HG03066 (cell line): Measurements from ENCODE around the gene SLK.

Experiments used
- ATAC-seq: cut with Tn5 transposase; IDR thresholded peaks from one replicate; pipeline ENCODE4 v1.9.1; 2021; ENCODE audit warnings: low read depth; ENCODE audit not compliant: unreplicated experiment

Gene SLK

DNA sequence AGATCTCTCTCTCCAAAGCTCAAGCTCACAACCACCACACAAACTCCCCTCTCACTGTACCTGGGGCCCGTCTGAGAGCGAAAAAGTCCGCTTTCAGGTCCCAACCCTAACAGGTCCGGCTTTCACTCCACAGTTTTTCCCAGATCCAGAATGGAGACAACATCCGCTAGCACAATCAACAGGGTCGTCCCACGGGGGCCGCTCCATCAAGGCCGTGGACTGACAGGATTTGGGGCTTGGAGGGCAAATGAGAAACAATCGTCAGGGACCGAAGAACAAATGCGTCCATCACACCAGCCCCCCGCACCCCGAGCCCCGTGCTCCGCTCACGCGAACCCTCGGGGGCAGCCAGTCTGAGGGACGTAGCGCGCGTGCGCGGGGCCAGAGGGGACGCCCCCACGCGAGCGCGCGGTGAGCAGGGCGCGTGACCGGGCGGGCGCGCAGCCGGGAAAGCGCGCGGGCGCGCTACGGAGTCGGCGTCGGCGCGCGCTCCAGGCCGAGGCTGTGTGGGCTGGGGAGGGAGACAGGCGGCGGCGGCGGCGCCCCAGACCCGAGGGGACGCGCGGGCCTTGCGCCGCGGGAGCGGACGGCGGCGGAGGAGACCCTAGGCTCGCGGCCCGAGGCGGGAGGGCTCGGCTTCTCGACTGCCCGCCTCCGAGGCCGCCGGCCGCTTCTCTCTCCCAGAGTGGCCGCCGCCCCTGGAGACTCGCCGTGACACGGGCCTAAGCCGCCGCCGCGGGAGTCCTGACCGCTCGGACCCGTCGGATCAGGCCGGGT is at the start of gene SLK:
TSS of gene SLK (plus strand) at position 470 of the 777 bp plus-strand sequence. CDS start 606 bp downstream, outside the sequence.
- ATAC-seq = peak; percentile 72

DNA sequence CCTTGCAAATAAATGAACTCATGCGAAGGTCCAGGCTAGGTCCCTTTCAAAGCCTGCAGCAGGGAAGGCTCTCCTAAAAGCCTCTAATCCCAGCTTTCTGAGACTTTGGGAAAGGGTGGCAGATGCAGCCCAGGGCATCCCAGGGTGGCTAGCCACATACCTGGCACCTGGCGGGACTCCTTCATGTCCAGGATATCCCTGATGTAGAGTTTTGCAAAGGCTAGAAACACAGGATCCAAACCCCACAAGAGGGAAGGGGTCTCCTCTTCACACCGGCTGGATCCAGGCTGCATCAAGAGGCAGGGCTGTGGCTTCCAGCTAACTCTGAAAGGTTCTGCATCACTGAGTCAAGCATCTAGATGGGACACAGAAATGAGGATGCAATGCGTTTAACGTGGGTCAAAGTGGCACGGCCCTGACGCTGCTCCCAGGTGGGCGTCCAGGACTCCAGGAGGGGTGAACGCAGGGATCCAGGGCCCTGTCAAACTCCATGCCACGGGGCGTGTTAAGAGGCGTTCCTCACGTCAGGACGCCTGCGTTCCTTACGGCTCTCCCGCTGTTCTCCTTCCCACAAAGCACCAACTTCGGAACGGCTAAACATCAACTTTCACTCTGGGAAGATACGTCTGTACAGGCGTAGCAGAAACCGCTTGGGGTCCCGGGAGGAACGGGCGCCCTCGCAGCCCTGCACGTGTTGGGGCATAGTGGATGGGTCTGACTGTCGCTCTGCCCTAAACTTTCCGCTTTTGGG is 49.5 kb upstream of the SLK start:
- peak; percentile 2 for ATAC-seq

DNA sequence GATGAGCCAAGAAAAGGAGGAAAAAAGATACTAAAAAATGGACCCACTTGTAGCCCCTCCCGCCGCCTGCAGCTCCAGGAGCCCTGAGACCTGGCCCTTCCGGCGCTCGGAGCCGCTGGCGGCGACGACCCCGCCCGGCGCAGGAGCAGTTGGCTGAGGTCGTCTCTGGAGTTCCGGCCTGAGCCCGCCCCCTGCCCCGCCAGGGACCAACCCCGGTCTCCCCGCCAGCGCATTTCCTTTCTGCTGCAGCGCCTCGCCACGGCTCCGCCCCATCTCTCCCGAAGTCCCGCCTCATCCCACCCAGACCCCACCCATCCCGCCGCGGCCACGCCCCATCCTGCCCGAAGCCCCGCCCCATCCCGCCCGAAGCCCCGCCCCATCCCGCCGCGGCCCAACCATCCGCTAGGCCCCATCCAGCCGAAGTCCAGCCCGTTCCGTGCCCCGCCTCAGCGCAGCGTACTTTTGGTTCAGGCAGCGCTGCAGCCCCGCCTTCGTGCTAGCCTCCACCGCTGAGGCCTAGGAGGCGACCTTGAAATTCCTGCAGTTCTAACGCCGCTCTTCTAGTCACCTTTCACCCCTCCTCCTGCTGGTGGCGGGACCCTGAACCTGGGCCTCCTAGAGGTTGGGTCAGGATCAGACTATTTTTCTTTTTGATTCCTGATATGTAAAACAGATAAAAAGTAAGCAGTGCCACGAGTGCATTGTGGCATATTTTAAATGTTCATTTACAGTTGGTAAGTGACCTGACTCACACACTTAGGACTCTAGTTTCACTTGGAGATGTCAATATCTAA is 48.7 kb upstream of the SLK start, which contains the start of gene STN1:
TSS of gene STN1 (minus strand) at position 132 of the 794 bp plus-strand sequence. CDS start 590 bp downstream, outside the sequence.
- peak; percentile 91 for ATAC-seq

DNA sequence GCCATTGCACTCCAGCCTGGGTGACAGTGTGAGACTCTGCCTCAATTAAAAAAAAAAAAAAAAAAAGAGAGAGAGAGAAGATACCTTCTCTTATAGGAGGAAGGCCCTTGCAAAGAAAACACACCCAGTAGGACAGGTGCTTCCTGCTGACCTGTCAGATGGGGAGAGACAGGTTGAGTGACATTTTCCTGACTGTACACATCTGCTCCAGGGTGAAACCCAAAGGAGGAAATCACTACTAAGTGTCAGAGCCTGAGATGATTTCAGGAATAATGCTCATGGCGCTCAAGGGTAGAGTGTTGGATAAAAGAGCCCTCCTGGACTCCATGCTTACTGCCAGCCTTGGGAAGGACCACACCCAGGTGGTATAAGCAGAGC is 47.3 kb upstream of the SLK start:
- no peak for ATAC-seq

DNA sequence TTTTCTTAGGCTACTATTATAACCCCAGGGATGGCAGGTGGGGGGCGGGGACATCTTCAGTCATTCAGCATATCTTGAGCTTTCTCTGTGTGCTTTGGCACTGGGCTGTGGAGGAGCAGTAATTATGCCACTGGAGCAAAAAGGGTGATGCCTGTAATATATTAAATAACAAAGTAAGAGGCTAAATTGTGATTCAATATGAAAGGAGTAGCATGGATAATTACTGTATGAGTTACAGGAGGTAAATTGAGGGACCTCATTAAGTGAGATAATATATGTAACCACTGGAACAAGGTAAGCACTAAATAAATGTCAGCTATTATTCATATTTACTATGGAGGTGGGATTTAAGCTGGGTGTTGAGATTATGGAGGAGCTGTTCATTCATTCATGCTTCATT is 45.7 kb upstream of the SLK start:
- ATAC-seq = no peak

DNA sequence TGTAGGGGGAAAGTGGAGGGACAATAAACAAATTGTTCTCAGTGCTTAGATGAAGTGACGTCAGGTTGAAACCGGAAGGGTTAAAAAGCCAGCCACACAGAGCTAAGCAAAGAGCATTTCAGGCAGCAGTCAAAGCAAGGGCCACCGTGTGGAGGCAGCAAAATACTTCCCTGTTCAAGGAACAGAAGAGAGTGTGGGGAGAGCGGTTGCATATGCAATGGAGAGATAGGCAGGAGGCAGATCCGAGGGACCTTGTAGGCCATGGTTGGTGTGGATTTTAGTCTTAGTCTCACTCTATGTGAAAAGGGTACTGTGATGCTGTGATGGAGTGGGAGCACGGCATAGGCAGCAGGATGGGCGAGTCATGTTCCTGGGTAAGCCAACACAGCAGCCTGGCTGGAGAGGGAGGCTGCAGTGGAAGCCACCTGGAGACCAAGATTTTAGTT is 45.2 kb upstream of the SLK start:
- ATAC-seq = no peak

DNA sequence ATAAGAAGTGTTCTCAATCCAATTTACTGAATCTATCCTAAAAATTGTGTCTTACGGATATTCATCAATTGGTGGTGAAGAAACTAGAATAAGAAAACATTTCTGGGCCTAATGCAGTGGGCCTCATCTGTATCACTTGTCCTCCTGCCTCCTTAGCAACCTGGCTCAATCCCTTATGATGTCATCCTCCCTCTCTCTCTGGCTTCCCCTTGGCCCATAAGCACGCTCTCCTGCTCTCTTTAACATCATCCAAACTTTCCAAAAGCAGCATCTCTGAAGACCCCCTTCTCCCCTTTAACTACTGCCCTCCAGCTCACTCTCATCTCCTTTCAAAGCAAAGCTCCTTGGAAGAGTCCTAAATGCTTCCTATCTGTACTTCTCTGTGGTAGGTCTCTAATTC is 44.3 kb upstream of the SLK start:
- ATAC-seq = no peak

DNA sequence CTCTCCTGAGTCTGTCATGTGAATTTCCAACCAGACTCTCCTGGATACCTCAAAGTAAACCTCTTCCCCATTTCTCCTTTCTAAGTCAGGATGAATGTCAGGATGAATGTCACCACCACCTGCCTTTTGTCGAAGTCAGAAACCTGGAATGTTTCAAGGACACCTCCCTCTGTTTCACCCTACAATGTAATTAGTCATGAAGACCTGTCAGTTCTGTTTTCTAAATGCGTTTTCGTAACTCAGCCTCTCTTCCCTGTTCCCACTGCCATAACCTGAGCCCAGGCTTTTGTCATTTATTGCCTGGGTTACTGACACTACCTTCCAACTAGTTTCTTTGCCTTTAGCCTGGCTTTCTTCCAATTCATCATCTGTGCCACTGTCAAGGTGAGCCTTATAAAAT is 43.4 kb upstream of the SLK start:
- no peak for ATAC-seq

DNA sequence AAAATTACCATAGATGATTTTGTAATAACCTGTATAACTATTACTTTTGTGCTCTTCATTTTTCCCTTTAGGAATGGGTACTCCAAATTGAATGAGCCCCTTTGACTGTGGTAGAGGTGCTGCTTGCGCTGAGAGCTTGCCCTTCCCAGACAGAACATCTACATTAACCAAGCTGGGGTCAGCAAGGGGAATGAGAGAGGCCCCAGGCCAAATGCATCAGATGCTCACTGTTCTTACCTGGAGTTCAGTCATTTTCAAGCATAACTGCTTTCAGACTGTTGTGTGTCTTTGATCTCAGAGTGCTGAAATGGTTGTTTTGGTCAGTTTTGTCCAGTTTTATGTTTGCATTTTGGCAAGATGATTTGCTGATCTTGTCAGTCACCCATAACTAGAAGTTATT is 41.3 kb upstream of the SLK start:
- no peak for ATAC-seq

DNA sequence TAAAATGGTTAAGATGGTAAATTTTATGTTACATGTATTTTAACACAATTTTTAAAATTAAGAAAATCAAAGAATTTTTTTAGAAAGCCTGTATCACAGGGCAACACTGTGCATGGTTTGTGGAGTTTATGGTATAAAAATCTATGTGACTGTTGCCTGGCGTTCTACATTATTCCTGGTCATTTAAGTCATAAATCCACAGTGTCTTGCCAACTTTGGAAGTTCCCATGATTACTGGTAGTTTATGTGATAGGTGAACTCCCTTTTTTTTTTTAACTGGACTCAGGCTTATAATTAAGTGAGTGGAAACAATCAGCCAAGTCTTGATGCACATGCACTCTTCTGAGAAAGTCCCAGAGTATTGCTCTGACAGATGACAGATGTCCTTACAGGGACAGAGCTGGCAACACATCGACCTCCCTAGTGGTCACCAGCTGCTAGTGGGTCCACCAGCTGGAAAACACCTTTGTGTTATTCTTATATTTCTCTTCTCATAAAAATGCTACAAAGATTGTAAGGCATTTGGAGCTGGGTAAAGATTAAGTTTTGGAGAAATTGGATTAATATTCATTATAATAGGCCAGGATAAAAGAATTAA is 40.1 kb upstream of the SLK start:
- ATAC-seq = no peak

DNA sequence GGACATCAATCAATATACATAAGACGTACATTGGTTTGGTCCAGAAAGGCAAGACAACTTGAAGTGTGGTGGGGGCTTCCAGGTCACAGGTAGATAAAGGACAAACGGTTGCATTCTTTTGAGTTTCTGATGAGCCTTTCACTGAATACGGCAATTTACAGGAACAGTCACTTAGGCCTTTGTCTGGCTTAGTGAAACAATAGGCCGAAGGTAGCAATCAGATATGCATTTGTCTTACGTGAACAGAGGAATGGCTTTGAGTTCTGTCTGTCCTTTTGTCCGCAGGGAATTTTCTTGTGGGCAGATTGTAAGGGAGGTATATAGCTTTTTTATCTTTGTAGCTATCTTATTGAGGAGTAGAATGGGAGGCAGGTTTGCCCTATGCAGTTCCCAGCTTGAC is 38.2 kb upstream of the SLK start:
- no peak for ATAC-seq

DNA sequence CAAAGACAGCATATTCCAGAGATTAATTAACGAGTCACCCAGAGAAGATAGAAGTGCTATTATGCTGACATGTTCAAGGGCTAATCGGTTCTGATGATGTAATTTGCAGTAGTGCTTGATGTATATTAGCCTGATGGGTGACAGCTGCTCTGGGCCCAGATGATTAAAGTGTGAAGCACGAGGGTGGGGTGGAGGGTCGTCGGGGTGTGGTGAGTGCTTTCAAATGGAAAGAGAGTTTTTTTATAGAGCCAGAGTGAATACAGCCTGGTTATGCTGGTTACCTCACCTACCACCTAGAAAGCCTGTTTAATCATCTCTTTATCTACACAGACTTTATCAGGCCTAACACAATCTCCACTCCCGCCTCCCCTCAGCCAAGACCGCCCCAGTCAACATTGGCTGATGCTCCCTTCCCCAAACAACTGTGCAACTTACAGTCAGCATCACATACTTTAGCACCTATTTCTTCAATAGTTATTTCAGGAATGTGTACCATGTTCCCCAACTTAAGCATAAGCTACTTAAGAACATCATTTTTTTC is 37.5 kb upstream of the SLK start:
- ATAC-seq = no peak

DNA sequence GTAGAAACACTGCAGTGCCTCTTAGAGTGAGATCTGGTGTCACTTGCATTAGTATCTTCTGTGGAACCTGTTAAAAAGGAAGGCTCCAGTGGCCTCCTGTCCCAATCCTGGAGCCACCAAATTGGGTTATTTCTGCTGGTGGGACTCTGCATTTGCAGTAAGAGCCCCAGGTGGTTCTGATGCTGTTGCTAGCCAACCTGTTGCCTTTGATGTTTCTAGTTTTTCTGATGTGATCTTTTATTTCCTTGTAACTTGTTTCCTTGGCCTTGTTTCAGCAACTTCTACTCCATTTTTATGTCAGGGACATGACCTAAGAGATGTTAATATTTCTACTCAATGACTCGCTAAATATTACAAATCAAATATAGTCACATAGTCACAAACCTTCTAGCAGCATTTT is 36.5 kb upstream of the SLK start:
- no peak for ATAC-seq

DNA sequence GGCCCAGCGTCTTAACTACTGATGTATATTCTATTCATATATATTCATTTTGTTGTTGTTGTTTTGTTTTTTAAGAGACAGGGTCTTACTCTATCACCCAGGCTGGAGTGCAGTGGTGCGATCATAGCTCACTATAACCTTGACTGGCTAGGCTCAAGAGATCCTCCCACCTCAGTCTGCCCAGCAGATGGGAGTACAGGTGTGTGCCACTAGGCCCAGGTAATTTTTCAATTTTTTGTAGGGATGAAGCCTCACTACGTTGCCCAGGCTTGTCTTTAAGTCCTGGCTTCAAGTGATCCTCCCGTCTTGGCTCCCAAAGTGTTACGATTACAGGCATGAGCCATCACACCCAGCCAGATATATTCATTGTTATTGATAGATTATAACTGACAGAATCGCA is 36.1 kb upstream of the SLK start:
- no peak for ATAC-seq

DNA sequence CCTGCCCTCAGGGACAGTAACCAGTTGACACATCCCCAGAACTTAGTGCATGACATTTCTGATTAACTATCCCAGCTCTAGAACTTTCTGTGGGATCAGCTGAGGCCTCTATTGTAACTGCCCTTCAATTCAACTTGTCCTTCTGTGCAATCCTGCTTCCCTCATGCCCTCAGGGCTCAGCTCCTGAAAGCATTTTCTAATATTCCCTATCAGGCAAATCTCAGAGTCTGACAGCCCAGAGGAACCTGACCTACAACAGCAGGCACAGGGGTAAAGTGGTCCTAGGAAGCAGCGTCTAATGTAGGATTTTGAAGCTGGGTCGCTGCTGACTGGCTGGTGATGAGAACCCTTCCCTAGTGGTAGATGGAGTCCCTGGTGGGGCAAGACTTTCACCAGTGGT is 35.3 kb upstream of the SLK start:
- no peak for ATAC-seq

DNA sequence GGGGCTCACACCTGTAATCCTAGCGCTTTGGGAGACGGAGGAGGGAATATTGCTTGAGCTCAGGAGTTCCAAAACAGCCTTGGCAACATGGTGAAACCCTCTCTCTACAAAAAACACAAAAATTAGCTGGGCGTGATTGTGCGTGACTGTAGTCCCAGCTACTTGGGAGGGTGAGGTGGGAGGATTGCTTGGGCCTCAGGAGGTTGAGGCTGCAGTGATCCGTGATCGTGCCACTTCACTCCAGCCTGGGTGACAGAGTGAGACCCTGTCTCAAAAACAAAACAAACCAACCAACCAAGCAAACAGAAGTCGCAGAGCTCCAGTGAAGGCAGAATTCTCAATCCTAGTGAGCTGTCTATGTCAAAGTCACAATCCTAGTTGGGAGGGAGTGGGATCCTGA is 34.7 kb upstream of the SLK start:
- ATAC-seq = no peak

DNA sequence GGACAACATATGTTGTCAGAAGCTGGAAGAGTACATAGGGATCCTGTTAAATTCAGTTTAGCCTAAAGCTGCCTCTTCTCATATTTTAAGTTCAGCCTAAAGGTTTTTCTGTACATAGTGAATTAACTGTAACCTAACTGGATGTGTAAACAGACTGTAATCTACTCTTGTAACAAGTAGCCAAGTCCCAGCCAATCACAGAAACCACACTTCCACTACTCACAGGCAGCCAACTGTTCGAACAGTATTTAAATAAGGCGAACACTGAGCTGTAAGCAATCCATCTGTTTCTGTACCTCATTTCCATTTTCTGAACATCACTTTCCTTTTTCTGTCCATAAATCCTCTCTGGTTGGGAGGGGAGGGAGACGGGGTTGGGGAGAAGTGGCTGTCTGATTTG is 34.0 kb upstream of the SLK start:
- ATAC-seq = no peak

DNA sequence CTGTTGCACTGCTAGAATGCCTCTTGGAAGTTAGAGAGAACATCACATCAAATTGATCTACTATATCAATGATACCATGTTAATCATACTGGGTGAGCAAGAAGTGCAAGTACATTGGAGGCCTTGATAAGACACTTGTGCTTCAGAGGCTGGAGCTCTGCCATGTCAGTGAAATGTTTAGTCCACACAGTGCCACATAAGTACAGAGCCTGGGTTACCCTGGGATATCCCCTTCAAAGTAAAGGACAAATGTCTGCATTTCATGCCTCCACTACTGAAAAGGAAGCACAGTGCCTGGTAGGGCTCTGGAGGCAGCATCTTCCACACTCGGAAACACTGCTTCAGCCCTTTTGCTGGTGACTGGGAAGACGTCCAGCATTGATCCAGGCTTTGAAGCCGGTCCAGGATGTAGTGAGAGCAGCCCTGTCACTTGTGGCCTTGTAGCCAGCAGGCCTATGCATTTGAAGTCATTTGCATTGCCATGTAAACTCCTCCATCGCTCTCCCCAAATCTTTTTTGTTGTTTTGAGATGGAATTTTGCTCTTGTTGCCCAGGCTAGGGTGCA is 33.3 kb upstream of the SLK start:
- no peak for ATAC-seq

DNA sequence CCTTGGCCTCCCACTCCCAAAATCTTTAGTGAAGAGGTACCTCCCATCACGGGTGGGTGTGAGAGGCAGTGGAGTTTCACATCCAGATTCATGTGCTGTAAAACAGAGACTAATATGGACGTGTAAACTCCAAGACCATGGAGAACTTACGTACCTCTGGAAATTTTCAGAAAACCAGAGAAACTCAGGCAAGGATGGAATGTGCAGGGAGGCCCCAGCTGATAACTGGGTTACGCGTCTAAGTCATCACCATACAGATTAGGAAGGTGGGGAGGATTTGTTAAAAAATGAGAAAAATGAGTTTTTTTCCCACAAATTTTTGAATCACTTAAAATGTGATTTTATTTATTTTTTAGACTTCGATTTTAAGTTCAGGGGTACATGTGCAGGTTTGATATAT is 32.6 kb upstream of the SLK start:
- ATAC-seq = no peak

DNA sequence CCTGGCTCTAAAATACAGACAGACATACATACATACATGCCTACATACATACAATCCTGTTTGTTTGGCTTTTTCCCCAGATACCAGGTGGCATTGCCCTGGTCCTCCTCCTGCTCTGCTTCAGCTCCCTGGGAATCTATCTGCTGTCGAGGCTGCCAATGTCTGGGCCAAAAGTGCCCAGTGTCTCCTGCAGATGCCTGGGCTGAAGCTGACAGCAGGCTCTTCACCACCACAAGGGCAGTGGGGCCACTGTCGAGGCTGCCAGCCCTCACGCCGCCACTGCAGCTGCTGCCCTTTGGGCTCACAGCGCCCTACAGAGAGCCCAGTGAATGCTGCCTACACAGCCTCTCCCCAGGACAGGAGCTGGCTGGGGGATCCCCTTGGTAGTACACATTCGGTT is 30.9 kb upstream of the SLK start:
- ATAC-seq = no peak
